COLO668 (cell line): ENCODE measurements around the gene GLA.

Source experiments
- DNase-seq: peaks from one replicate; lab custom pipeline; 2025; ENCODE audit not compliant: unreplicated experiment; lab: John Stamatoyannopoulos, UW

GLA gene

DNA sequence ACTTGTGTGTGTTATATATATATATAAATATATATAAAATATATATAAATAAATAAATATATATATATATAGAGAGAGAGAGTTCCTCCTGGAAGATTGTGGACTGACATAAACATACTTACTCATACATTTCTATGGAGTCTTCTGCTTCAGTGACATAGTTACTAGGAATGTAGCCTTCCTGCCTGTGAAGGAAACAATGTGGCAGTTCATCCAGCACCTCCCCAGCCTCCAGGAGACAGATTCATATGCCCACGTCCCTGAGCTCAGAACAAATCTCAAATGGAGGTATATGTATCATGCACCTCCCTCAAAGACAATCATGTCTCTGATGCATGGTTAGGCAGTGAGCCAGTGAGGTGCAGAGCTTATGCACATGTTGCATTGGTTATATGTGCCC lies 47.8 kb downstream of the GLA start:
- no peak for DNase-seq

DNA sequence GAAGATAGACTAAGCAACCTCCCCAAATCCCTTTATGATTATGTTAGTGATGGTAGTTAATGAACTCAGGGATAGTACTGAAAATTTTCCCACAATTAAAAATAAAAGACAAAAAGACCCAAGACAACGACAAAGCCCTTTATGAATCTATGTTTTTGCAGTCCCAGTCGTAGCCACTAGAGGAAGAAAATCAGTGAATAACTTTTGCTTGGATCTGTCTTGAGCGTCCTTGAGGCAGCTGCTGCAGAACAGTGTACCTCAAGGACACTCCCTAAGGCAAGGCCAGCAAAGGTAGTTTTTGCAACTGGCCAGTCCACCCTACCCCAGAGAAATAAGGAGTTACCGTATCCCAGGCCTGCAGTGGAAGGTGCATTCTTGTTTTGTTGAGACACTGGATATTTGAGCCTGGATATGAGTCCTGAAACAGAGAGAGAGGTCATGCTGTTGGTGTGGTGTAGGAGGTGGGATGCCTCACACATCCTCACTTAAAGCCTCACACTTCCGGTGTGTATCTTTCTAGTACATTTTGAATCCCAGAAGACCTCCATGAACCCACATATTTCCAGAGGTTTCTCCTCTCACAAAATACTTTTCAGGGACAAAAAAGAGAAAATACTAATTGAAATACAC lies 50.4 kb downstream of the GLA start:
- no peak for DNase-seq

DNA sequence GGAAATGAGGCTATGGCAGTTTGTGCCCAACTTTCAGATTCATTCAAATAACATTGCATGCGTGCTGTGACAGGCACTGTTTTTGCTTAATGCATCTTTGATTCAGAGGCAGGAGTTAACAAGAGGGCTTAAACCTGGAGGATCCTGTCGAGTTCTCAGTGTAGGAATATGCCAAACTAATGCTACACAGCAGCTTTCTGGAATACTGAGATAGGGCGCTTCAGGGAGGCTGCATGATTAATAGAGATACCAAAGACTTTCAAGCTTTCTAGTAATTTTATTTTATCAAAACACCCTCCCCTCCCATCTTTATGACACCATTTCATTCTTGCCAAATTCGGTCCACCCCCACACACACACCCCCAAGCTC lies 58.5 kb downstream of the GLA start:
- no peak for DNase-seq

DNA sequence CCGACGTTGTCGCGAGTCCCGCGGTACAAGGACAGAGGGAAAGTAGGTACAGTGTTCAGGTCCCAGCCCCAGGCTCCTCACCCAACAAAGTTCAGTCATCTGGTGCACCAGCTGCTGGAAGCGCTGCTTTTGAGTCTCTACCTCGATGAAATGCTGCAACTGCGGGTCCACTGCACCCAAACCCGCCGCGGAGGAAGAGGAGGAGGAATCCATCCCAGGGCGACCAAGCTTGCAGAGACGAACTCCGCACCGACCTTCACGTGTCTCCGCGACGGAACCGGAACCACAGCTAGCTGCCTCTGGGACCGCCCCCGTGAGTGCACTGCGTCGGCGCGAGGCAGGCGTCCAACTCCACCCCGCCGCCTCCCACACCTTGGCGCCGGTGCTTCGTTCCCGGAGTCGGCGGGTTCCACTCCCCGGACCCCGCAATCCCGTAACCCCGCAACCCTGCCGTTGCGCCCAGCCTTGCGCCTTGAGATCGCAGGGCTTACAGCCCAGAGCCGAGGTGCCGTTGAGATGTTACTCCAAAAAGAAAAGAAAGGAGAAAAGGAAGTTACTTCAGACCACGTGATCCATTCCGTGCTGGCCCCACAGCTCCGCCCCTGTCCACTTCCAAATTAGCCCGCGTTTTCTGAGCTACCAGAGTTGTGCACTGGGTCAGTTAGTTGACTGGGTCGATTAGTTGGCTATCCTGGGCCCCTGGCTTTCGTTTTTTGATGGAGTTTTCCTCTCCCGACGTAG lies 59.1 kb downstream of the GLA start, which contains the start of gene TIMM8A:
TIMM8A (minus strand) TSS at position 291 of the 741 bp plus-strand sequence; CDS start at position 213, 78 bp downstream.
- DNase-seq = peak; percentile 83

DNA sequence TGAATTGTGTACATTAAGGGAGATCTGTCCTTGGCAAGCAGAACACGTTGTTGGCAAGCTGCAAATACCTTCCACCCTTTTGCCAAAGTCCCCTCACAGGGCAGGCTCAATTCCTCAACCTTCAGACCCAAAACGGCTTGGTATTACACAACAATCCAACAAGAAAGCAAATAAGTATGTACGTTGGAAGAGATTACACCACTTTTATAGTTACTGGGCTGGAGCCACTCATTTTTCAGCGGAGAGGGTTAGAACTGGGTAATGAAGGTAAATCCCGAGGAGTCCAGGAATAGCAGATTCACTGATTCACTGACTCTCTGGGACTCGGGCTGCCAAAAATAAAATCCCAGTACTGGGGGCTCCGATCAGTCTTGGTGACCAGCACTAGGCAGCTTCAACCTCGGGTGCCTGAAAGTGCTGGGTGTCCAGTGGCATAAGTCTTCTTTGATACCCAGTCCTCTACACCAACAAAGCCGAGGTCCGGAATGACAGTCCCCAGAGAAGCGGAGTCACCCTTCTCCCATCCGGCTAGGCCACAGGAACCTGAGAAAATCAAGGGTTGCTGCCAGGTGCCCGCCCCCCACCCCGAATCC lies 59.8 kb downstream of the GLA start:
- DNase-seq = no peak
